Measurements from ENCODE around the gene BCKDHA. TPM values are rescaled to one million over a fixed set of nuclear protein-coding genes. Genes with fewer than 3 reads are reported as not detected.

BCKDHA gene
- total RNA-seq, 3 donors from 2014 or later (not counting 1 experiment from before 2014, with no cell fraction given) = 26.5 to 29.0 (median 28.3) TPM

- TF ChIP-seq CTCF (IDR thresholded peaks at IDR 0.05) = no peak
- H3K4me1 Mint-ChIP-seq = peaks cover 10 to 33% of the 10 kb centered on the region in 2 donors
- intact Hi-C loops (cut with micrococcal nuclease) = no loop called here
Observed at GRCh38 chr19:41424335-41425173, 26.9 kb downstream of the BCKDHA start.

DNA sequence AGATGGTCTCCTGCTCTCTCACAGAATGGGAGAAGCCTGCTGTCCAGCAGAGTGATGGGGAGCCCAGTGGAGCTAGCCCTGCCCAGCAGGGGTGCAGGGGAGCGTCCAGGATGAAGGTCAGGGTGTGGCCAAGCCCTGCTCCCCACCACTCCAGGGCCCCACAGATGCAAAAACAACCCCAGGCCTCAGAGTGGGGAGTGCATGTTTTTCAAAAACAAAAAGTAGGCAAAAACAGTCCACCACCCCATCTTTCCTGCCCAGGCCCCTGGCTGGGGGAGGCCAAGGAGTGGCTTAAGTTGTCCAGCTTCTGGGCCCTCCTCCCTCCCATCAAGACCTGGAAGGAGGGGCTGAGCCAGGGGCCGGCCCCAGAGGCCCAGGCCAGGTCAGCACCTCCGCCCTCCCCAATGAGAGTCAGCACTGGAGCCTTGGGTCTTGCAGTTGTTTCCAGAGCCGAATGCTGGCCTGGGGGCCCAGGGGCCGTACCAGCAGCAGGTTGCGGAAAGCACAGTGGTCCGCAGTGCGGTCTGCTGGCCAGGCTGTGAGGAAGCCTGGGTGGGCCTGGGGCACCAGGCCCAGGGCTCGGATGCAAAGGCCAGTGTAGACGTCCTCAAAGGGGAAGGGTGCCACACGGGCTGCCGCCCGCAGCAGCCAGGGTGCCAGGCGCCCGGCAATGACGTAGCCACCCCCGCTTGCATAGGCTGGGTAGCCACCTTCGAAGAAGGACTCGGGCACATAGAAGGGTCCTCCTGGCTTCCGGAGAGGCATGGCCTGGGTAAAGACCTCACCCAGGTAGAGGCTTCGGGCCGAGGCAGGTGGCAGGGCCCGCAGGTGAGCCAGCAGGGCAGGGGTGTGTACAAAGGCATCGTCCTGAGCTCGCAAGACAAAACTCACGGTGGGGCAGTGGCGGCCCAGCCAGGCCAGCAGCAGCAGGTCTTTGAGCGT lies 27.8 kb downstream of the BCKDHA start:
- peaks cover 10 to 33% of the 10 kb centered on the region in 2 donors for H3K4me1 Mint-ChIP-seq
- Histone ChIP-seq H3K27ac (ENCODE audit: low read length) (peak overlapping the region; percentile 3), H3K4me1 (ENCODE audit: control insufficient read depth, insufficient read depth, low read length) (peaks cover 61% of the 10 kb centered on the region), H3K9me3 (ENCODE audit: control insufficient read depth, insufficient read depth, low read length) (no peaks in the 10 kb centered on the region), H3K36me3 (ENCODE audit: control insufficient read depth, insufficient read depth, low read length) (peaks cover 31% of the 10 kb centered on the region), H3K4me3 (ENCODE audit: low read length) (no peak overlapping the region), H3K27me3 (ENCODE audit: control insufficient read depth, insufficient read depth, low read length) (no peaks in the 10 kb centered on the region)
- TF ChIP-seq CTCF (IDR thresholded peaks at IDR 0.05) = no peak
- no peak for DNase-seq
- H3K9me3 Mint-ChIP-seq = no peaks in the 10 kb centered on the region
- no peaks in the 10 kb centered on the region for H3K27me3 Mint-ChIP-seq (ENCODE audit: low read depth in 2 of 2)
- H3K36me3 Mint-ChIP-seq = no peaks in the 10 kb centered on the region
- 93% methylated on average over 28 of the region's 28 CpGs for WGBS (ENCODE audit: insufficient coverage)
- peak overlapping the region in 1 of 2 donors; percentile 92 for H3K27ac Mint-ChIP-seq
- peak overlapping the region; percentile 45 for H3K4me3 Mint-ChIP-seq
- intact Hi-C loops (cut with micrococcal nuclease) = no loop called here
- ATAC-seq = no peak

More at GRCh38 chr19:41424335-41425173, 26.9 kb downstream of the BCKDHA start:
- Mint-ChIP-seq H3K27me3 (ENCODE audit: low read depth in 2 of 2) (no peaks in the 10 kb centered on the region), H3K36me3 (no peaks in the 10 kb centered on the region), H3K27ac (peak overlapping the region in 1 of 2 donors; percentile 16), H3K9me3 (no peaks in the 10 kb centered on the region), H3K4me3 (no peak overlapping the region)
- Histone ChIP-seq H3K4me3 (ENCODE audit: low read length) (no peak overlapping the region), H3K9me3 (ENCODE audit: control insufficient read depth, insufficient read depth, low read length) (no peaks in the 10 kb centered on the region), H3K36me3 (ENCODE audit: control insufficient read depth, insufficient read depth, low read length) (peaks cover 39% of the 10 kb centered on the region), H3K4me1 (ENCODE audit: control insufficient read depth, insufficient read depth, low read length) (peaks cover 66% of the 10 kb centered on the region), H3K27ac (ENCODE audit: low read length) (no peak overlapping the region), H3K27me3 (ENCODE audit: control insufficient read depth, insufficient read depth, low read length) (no peaks in the 10 kb centered on the region)
- ATAC-seq (no peak), DNase-seq (no peak)
- 85% methylated on average over 19 of the region's 21 CpGs for WGBS (ENCODE audit: insufficient coverage)

DNA sequence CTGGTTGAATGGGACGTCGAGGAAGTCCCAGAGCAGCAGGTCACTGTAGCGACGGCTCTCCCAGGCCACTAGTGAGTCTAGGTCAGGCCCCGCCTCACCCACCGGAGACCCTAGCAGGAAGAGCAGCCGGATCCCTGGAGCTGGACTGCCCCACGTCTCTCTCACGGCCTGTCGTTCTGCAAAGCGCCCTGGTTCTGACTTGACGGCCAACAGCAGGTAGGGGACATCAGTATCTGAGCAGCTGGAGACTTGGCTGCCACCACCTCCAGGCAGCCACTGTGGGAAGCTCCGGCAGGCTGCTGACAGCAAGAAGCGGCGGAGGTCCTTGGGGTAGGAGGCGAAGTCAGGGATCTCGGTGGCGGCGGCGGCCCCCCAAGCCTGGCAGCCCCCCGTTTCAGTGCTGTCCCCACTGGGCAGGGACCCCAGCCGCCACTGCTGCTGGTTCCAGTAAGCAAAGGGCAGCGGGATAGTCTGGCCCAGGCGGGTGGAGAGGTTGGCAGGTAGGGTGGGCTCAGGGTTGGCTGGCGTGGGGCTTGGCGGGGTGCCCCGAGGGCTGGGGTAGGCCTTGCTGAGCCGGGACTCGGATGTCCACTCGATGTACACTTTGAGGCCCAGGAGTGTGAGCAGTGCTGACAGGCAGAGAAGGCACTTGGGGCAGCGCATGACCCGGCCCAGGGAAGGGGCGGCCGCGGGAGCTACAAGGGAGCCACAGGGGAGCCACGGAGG lies 28.7 kb downstream of the BCKDHA start:
- TF ChIP-seq CTCF (IDR thresholded peaks at IDR 0.05) = no peak
- intact Hi-C loops (cut with micrococcal nuclease) = no loop called here
- Mint-ChIP-seq H3K27ac (peak overlapping the region; percentile 82 to 92), H3K4me3 (peak overlapping the region; percentile 68), H3K9me3 (no peaks in the 10 kb centered on the region), H3K36me3 (no peaks in the 10 kb centered on the region), H3K4me1 (peaks cover 10 to 32% of the 10 kb centered on the region in 2 donors), H3K27me3 (ENCODE audit: low read depth in 2 of 2) (no peaks in the 10 kb centered on the region)
- WGBS (ENCODE audit: insufficient coverage) = 88% methylated on average over 36 of the region's 36 CpGs
- peaks cover 27% of the 10 kb centered on the region for H3K36me3 ChIP-seq (ENCODE audit: control insufficient read depth, insufficient read depth, low read length)
- H3K4me3 ChIP-seq (ENCODE audit: low read length) = no peak overlapping the region
- no peak for DNase-seq
- H3K27me3 ChIP-seq (ENCODE audit: control insufficient read depth, insufficient read depth, low read length) = no peaks in the 10 kb centered on the region
- peaks cover 53% of the 10 kb centered on the region for H3K4me1 ChIP-seq (ENCODE audit: control insufficient read depth, insufficient read depth, low read length)
- no peak overlapping the region for H3K27ac ChIP-seq (ENCODE audit: low read length)
- H3K9me3 ChIP-seq (ENCODE audit: control insufficient read depth, insufficient read depth, low read length) = no peaks in the 10 kb centered on the region
- no peak for ATAC-seq
